Measurements from ENCODE around the gene NDST3. TPM values are rescaled to one million over a fixed set of nuclear protein-coding genes. Genes with fewer than 3 reads are reported as not detected.
A peak's percentile ranks its signal among the peaks of the same experiment; 100 is the strongest.

Gene NDST3
- not detected in 3 replicates for polyA plus RNA-seq
- not detected for polyA plus RNA-seq (2011; ENCODE audit: low read depth)
- polyA plus RNA-seq (2011; cell fraction: cytosol; rRNA removed): not detected in 2 replicates
- polyA plus RNA-seq (2011; cell fraction: nucleus; rRNA removed): 0.05 TPM in 1 of 2 replicates, not detected in the other
- polyA plus RNA-seq (2012; ENCODE audit: low replicate concordance): not detected in 2 replicates
- not detected in 3 replicates for polyA minus RNA-seq
- not detected for polyA minus RNA-seq (2011; cell fraction: cytosol; rRNA and poly(A)+ RNA removed)
- polyA minus RNA-seq (2011; cell fraction: nucleus; rRNA and poly(A)+ RNA removed): not detected in 2 replicates

DNA sequence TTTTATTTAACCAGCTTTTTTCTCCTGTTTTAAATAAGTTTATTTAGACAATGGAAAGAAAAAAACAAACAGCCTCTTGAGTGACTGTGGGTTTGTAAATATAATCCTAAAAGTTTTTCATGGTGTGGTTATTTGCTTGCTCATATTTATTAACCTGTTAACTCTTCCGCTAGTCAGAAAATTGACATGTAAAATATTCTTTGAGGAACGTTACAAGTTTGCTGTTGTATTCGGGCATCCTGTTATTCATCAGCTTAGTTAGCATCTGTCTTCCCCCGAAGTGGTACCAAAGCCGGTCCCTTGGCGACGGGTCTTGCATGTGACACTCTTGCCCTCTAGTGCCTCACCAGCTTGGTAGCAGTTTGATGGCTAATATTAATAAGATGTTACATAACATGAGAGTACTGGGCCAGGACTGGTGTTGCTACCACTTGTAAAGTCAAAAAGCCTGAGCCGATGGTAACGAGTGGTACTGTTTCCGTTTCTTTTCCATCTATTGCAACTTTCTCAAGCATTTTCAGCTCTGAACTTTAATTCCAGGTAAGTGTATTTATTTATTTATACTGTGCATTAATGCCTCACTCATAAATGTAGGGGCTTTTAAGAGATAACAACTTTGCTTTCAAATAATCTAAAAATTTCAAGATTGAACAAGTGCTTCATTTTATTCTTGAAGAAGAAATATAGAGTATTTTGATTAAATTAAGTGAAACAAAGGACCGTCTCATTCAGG, at the start of gene NDST3:
TSS of gene NDST3 (plus strand) at position 434 of the 733 bp plus-strand sequence. CDS start 19,425 bp downstream, outside the sequence.
- peak; percentile 61 for TF ChIP-seq EZH2 (IDR thresholded peaks at IDR 0.05; ENCODE audit: low read length)
- TF ChIP-seq, protein P1, sequence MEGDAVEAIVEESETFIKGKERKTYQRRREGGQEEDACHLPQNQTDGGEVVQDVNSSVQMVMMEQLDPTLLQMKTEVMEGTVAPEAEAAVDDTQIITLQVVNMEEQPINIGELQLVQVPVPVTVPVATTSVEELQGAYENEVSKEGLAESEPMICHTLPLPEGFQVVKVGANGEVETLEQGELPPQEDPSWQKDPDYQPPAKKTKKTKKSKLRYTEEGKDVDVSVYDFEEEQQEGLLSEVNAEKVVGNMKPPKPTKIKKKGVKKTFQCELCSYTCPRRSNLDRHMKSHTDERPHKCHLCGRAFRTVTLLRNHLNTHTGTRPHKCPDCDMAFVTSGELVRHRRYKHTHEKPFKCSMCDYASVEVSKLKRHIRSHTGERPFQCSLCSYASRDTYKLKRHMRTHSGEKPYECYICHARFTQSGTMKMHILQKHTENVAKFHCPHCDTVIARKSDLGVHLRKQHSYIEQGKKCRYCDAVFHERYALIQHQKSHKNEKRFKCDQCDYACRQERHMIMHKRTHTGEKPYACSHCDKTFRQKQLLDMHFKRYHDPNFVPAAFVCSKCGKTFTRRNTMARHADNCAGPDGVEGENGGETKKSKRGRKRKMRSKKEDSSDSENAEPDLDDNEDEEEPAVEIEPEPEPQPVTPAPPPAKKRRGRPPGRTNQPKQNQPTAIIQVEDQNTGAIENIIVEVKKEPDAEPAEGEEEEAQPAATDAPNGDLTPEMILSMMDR (optimal IDR thresholded peaks at IDR 0.05 in 1 of 3, IDR thresholded peaks at IDR 0.05 in 1 of 3, conservative IDR thresholded peaks at IDR 0.05 in 1 of 3; ENCODE audit: extremely low read depth in 1 of 3, insufficient read depth in 2 of 3, low read length in 3 of 3): peak; percentile 48 to 81 (median 53)
- Histone ChIP-seq H3K79me2 (ENCODE audit: control insufficient read depth, insufficient read depth, low read length) (no peaks in the 10 kb centered on the region), H3K27ac (ENCODE audit: control insufficient read depth, insufficient read depth, low read length) (no peak within 1 kb of the TSS), H3K9ac (ENCODE audit: control insufficient read depth, extremely low read depth, insufficient read depth, low read length) (no peak within 1 kb of the TSS), H3K9me3 (ENCODE audit: control insufficient read depth, low read depth, low read length) (no peaks in the 10 kb centered on the region), H3K4me2 (ENCODE audit: control insufficient read depth, extremely low read depth, insufficient read depth, low read depth, low read length) (peak within 1 kb of the TSS; percentile 77), H3K4me3 (ENCODE audit: control insufficient read depth in 2 of 3, extremely low read depth in 1 of 3, insufficient read depth in 2 of 3, low read depth in 1 of 3, low read length in 3 of 3) (peak within 1 kb of the TSS; percentile 38 to 57 (median 43)), H3K9me1 (ENCODE audit: control insufficient read depth, extremely low read depth, insufficient read depth, low read length) (no peaks in the 10 kb centered on the region), H3K4me1 (ENCODE audit: control insufficient read depth, extremely low read depth, insufficient read depth, low read length) (no peaks in the 10 kb centered on the region), H3K36me3 (ENCODE audit: control insufficient read depth in 2 of 2, extremely low read depth in 1 of 2, insufficient read depth in 2 of 2, low read length in 2 of 2) (no peaks in the 10 kb centered on the region), H2AFZ (ENCODE audit: control insufficient read depth, low read length) (peak within 1 kb of the TSS; percentile 30), H4K20me1 (ENCODE audit: control insufficient read depth, extremely low read depth, insufficient read depth, low read length) (no peaks in the 10 kb centered on the region), H3K27me3 (ENCODE audit: control insufficient read depth, extremely low read depth, insufficient read depth, low read length) (peaks cover 15% of the 10 kb centered on the region)
- DNase-seq (ENCODE audit: low read depth, low spot score): peak; percentile 7
- dilution Hi-C loops (cut with MboI; ENCODE audit: extremely low pct_ligation_motif_present, low sequenced_read_pairs): no loop called here
- FAIRE-seq: no peak

DNA sequence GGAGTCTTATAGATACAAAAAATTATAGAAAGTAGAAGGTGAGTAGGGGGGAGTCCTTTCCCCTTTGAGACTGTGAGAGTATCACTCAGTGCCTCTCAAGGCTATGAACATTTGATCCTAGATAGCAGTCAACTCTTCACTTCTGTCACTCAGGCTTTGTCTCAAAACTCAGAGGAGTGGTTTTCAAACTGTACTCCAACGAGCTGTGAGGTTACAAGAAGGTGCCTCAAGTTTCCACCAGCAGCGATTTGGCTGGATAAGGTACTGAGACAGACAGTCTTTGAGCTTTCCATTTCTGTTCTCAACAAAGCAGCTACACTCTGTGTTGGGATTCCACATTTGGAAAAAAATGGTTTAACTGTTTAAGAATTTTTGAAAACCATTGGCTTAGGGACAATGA, 48.0 kb upstream of the NDST3 start:
- Histone ChIP-seq H3K9ac (ENCODE audit: control insufficient read depth, extremely low read depth, insufficient read depth, low read length) (no peak overlapping the region), H3K79me2 (ENCODE audit: control insufficient read depth, insufficient read depth, low read length) (no peaks in the 10 kb centered on the region), H2AFZ (ENCODE audit: control insufficient read depth, low read length) (no peak overlapping the region), H3K36me3 (ENCODE audit: control insufficient read depth in 2 of 2, extremely low read depth in 1 of 2, insufficient read depth in 2 of 2, low read length in 2 of 2) (no peaks in the 10 kb centered on the region), H3K4me3 (ENCODE audit: control insufficient read depth in 2 of 3, extremely low read depth in 1 of 3, insufficient read depth in 2 of 3, low read depth in 1 of 3, low read length in 3 of 3) (no peak overlapping the region), H3K27ac (ENCODE audit: control insufficient read depth, insufficient read depth, low read length) (no peak overlapping the region), H3K27me3 (ENCODE audit: control insufficient read depth, extremely low read depth, insufficient read depth, low read length) (no peaks in the 10 kb centered on the region), H3K4me1 (ENCODE audit: control insufficient read depth, extremely low read depth, insufficient read depth, low read length) (no peaks in the 10 kb centered on the region), H3K4me2 (ENCODE audit: control insufficient read depth, extremely low read depth, insufficient read depth, low read depth, low read length) (no peak overlapping the region), H3K9me3 (ENCODE audit: control insufficient read depth, low read depth, low read length) (no peaks in the 10 kb centered on the region), H3K9me1 (ENCODE audit: control insufficient read depth, extremely low read depth, insufficient read depth, low read length) (no peaks in the 10 kb centered on the region), H4K20me1 (ENCODE audit: control insufficient read depth, extremely low read depth, insufficient read depth, low read length) (no peaks in the 10 kb centered on the region)
- TF ChIP-seq EZH2 (IDR thresholded peaks at IDR 0.05; ENCODE audit: low read length): no peak
- TF ChIP-seq, protein P1 (optimal IDR thresholded peaks at IDR 0.05 in 1 of 3, IDR thresholded peaks at IDR 0.05 in 1 of 3, conservative IDR thresholded peaks at IDR 0.05 in 1 of 3; ENCODE audit: extremely low read depth in 1 of 3, insufficient read depth in 2 of 3, low read length in 3 of 3): no peak
- FAIRE-seq: no peak
- dilution Hi-C loops (cut with MboI; ENCODE audit: extremely low pct_ligation_motif_present, low sequenced_read_pairs): no loop called here
- DNase-seq (ENCODE audit: low read depth, low spot score): no peak
